Astrocyte (in vitro differentiated cells and primary cell): Measurements from ENCODE around the gene NFIA. TPM values are rescaled to one million over a fixed set of nuclear protein-coding genes. Genes with fewer than 3 reads are reported as not detected.

ENCODE experiments used
- DNase-seq: peaks from one replicate; pipeline ENCODE4 v3.0.0-alpha.2; 2010; ENCODE audit warnings: low read depth
- FAIRE-seq: peaks from 2 replicates; lab custom pipeline; 2011; peaks lifted over from hg19 to GRCh38; lab: Jason Lieb, UNC
- H2AFZ ChIP-seq: 2 replicates; pipeline ENCODE4 v1.6.0; 2012; ENCODE audit warnings: low read depth, low read length, inconsistent platforms
- H3K27ac ChIP-seq: 2 replicates; pipeline ENCODE4 v1.5.1; 2011; ENCODE audit warnings: low read depth, low read length, inconsistent platforms
- H3K27me3 ChIP-seq: 2 replicates; pipeline ENCODE4 v1.6.0; 2011; ENCODE audit warnings: low read length, inconsistent platforms; ENCODE audit not compliant: insufficient read depth
- H3K36me3 ChIP-seq: 2 replicates; pipeline ENCODE4 v1.5.1; 2011; ENCODE audit warnings: low read length, inconsistent platforms; ENCODE audit not compliant: insufficient read depth
- H3K4me1 ChIP-seq: 2 replicates; pipeline ENCODE4 v1.5.1; 2011; ENCODE audit warnings: low read length, inconsistent platforms; ENCODE audit not compliant: insufficient read depth
- H3K4me2 ChIP-seq: 2 replicates; pipeline ENCODE4 v1.6.0; 2012; ENCODE audit warnings: low read length, inconsistent platforms
- H3K4me3 ChIP-seq: 2 replicates; pipeline ENCODE4 v1.5.1; 2011; ENCODE audit warnings: low read depth, mild to moderate bottlenecking, low read length, inconsistent platforms; ENCODE audit not compliant: insufficient read depth
- H3K79me2 ChIP-seq: 2 replicates; pipeline ENCODE4 v1.6.0; 2012; ENCODE audit warnings: mild to moderate bottlenecking, low read length, inconsistent platforms; ENCODE audit not compliant: insufficient read depth
- H3K9ac ChIP-seq: 2 replicates; pipeline ENCODE4 v1.6.0; 2012; ENCODE audit warnings: mild to moderate bottlenecking, low read length, inconsistent platforms
- H3K9me3 ChIP-seq: 2 replicates; pipeline ENCODE4 v1.5.1; 2012; ENCODE audit warnings: low read depth, mild to moderate bottlenecking, low read length, inconsistent platforms; ENCODE audit not compliant: insufficient read depth
- H4K20me1 ChIP-seq: 2 replicates; pipeline ENCODE4 v1.6.0; 2012; ENCODE audit warnings: low read length, inconsistent platforms; ENCODE audit not compliant: insufficient read depth
- H3K27ac Mint-ChIP-seq: one replicate; pipeline ENCODE4 v1.8.0; 2021; ENCODE audit warnings: mild to moderate bottlenecking, mixed read lengths; ENCODE audit not compliant: unreplicated experiment
- H3K27me3 Mint-ChIP-seq: one replicate; pipeline ENCODE4 v1.8.0; 2021; ENCODE audit warnings: low read depth, mixed read lengths; ENCODE audit not compliant: unreplicated experiment
- H3K36me3 Mint-ChIP-seq: one replicate; pipeline ENCODE4 v1.8.0; 2021; ENCODE audit warnings: low read depth, mixed read lengths; ENCODE audit not compliant: unreplicated experiment
- H3K4me1 Mint-ChIP-seq: one replicate; pipeline ENCODE4 v1.8.0; 2021; ENCODE audit warnings: low read depth, mixed read lengths; ENCODE audit not compliant: unreplicated experiment
- H3K4me3 Mint-ChIP-seq: one replicate; pipeline ENCODE4 v1.8.0; 2021; ENCODE audit warnings: mild to moderate bottlenecking, moderate library complexity, mixed read lengths; ENCODE audit not compliant: unreplicated experiment
- H3K9me3 Mint-ChIP-seq: one replicate; pipeline ENCODE4 v1.8.0; 2021; ENCODE audit warnings: mild to moderate bottlenecking, mixed read lengths; ENCODE audit not compliant: unreplicated experiment
- EZH2 ChIP-seq: IDR thresholded peaks from 2 replicates; pipeline ENCODE4 v1.6.1; 2012; ENCODE audit warnings: mild to moderate bottlenecking, low read length, inconsistent platforms; ENCODE audit not compliant: insufficient read depth
- total RNA-seq: library from RNA; stranded (reverse); gene quantifications from 2 replicates; pipeline ENCODE4 v1.2.1, GENCODE V29; 2021
- TF ChIP-seq, protein P1 (sequence below): IDR thresholded peaks from 2 replicates; pipeline ENCODE4 v1.5.1; 2011; ENCODE audit warnings: low read depth, mild to moderate bottlenecking, inconsistent platforms, low read length, moderate library complexity; ENCODE audit not compliant: insufficient read depth

The NFIA gene
- total RNA-seq, 1 donor from 2014 or later = 4.6 TPM

DNA sequence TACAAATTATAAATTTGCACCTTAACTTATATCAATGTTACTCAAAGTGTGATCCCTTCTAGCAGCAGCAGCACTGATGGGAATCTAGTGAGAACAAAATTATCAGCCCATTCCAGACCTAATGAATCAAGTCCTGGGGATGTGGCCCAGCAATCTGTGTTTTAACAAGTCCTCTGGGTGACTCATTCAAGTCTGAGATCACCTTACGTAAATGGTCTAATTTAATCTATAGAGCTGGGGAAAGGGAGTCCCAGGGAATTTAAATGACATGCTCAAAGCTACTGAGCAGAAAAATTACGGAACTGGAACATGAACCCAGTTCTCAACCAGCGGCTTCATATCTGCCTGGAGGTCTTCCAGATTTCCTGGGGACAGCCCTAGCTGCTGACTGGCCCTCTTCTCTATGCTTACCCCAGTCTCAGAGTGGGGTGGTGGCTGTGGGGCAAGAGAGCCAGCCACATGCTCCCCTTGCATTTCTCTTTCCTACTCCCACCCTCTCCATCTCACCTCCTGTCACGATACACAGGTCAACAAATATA lies 422.6 kb downstream of the NFIA start:
- no peak for FAIRE-seq
- Mint-ChIP-seq H3K9me3 (no peaks in the 10 kb centered on the region), H3K4me3 (no peak overlapping the region), H3K27me3 (peaks cover 2% of the 10 kb centered on the region), H3K27ac (no peak overlapping the region), H3K4me1 (peaks cover 7% of the 10 kb centered on the region), H3K36me3 (no peaks in the 10 kb centered on the region)
- no peak overlapping the region for H3K9ac ChIP-seq
- peak; percentile 45 for DNase-seq
- no peak overlapping the region for H3K27ac ChIP-seq
- no peaks in the 10 kb centered on the region for H3K27me3 ChIP-seq
- no peaks in the 10 kb centered on the region for H3K9me3 ChIP-seq
- H3K79me2 ChIP-seq = no peaks in the 10 kb centered on the region
- no peak overlapping the region for H3K4me2 ChIP-seq
- no peaks in the 10 kb centered on the region for H3K36me3 ChIP-seq
- no peak overlapping the region for H2AFZ ChIP-seq
- no peaks in the 10 kb centered on the region for H4K20me1 ChIP-seq
- no peaks in the 10 kb centered on the region for H3K4me1 ChIP-seq
- no peak overlapping the region for H3K4me3 ChIP-seq
- TF ChIP-seq, protein P1, sequence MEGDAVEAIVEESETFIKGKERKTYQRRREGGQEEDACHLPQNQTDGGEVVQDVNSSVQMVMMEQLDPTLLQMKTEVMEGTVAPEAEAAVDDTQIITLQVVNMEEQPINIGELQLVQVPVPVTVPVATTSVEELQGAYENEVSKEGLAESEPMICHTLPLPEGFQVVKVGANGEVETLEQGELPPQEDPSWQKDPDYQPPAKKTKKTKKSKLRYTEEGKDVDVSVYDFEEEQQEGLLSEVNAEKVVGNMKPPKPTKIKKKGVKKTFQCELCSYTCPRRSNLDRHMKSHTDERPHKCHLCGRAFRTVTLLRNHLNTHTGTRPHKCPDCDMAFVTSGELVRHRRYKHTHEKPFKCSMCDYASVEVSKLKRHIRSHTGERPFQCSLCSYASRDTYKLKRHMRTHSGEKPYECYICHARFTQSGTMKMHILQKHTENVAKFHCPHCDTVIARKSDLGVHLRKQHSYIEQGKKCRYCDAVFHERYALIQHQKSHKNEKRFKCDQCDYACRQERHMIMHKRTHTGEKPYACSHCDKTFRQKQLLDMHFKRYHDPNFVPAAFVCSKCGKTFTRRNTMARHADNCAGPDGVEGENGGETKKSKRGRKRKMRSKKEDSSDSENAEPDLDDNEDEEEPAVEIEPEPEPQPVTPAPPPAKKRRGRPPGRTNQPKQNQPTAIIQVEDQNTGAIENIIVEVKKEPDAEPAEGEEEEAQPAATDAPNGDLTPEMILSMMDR = no peak
- TF ChIP-seq EZH2 = no peak

DNA sequence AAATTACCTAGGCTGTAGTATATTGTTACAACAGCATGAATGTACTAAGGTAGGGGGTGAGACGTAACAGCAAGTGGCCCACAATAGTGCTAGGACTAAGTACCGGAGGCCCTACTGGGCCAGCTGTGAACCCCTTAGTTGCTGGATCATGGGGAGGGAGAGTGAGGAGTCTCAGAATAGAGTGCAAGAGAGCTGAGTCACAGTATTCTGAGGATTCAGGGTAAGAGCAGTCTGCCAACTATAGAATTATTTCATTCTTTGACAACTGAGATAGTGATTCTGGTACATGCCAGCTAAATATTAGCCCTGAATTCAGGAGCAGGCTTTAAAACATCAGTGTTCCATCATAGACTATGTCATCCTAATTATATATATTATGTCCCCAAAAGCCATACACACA lies 423.9 kb downstream of the NFIA start:
- no peaks in the 10 kb centered on the region for H3K27me3 Mint-ChIP-seq
- no peaks in the 10 kb centered on the region for H3K36me3 Mint-ChIP-seq
- FAIRE-seq (no peak), DNase-seq (no peak)
- Histone ChIP-seq H3K27ac (no peak overlapping the region), H4K20me1 (no peaks in the 10 kb centered on the region), H3K36me3 (no peaks in the 10 kb centered on the region), H3K4me1 (no peaks in the 10 kb centered on the region), H3K4me3 (no peak overlapping the region), H3K27me3 (no peaks in the 10 kb centered on the region), H2AFZ (no peak overlapping the region), H3K9me3 (peaks cover 3% of the 10 kb centered on the region), H3K79me2 (no peaks in the 10 kb centered on the region), H3K4me2 (no peak overlapping the region), H3K9ac (no peak overlapping the region)
- no peaks in the 10 kb centered on the region for H3K9me3 Mint-ChIP-seq
- peaks cover 7% of the 10 kb centered on the region for H3K4me1 Mint-ChIP-seq
- H3K27ac Mint-ChIP-seq = no peak overlapping the region
- no peak for TF ChIP-seq EZH2
- TF ChIP-seq, protein P1 = no peak
- no peak overlapping the region for H3K4me3 Mint-ChIP-seq

DNA sequence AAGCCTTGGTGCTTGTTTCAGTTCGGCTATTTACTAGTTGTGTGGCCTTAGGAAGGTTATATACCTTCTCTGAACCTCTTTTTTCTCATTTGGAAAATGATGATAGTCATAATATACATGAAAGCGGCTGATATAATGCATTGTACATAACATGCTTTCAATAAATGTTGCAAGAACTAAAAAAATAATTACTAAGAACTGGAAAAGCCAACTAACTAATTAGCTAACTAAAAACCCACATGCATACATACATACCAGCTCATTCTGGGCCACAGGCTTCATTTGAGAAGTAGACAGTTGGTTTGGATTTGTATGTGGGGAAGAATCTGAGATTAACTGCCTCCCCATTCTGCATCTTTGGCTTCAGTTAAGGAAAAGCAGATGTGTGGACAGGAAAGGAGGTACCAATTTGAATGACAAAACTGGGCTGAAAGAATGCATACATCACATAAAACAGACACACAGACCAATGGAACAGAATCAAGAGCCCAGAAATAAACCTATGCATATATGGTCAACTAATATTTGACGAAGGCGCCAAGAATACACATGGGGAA lies 424.7 kb downstream of the NFIA start:
- Mint-ChIP-seq H3K27me3 (no peaks in the 10 kb centered on the region), H3K4me3 (no peak overlapping the region), H3K4me1 (peaks cover 5% of the 10 kb centered on the region), H3K27ac (no peak overlapping the region), H3K9me3 (no peaks in the 10 kb centered on the region), H3K36me3 (no peaks in the 10 kb centered on the region)
- Histone ChIP-seq H4K20me1 (no peaks in the 10 kb centered on the region), H3K36me3 (no peaks in the 10 kb centered on the region), H3K9ac (no peak overlapping the region), H2AFZ (no peak overlapping the region), H3K27me3 (no peaks in the 10 kb centered on the region), H3K4me2 (no peak overlapping the region), H3K79me2 (no peaks in the 10 kb centered on the region), H3K4me1 (no peaks in the 10 kb centered on the region), H3K27ac (no peak overlapping the region), H3K4me3 (no peak overlapping the region), H3K9me3 (peaks cover 3% of the 10 kb centered on the region)
- DNase-seq = no peak
- no peak for FAIRE-seq
- TF ChIP-seq, protein P1 = no peak
- no peak for TF ChIP-seq EZH2
